K562 (cell line): Measurements from ENCODE around the gene LGR6.

Experiments
- ATF7 ChIP-seq: fragments of 450-650 bp; IDR thresholded peaks from 2 replicates; pipeline ENCODE4 v1.7.1; 2014; ENCODE audit warnings: mild to moderate bottlenecking, moderate library complexity
- BHLHE40 ChIP-seq: IDR thresholded peaks from 2 replicates; pipeline ENCODE4 v1.6.1; 2011; ENCODE audit warnings: low read length, improper control_type of control experiment
- EWSR1 ChIP-seq: fragments of 450-650 bp; IDR thresholded peaks from 2 replicates; pipeline ENCODE4 v1.6.1; 2018; ENCODE audit warnings: borderline replicate concordance, mild to moderate bottlenecking, low read depth, moderate library complexity; ENCODE audit not compliant: partially characterized antibody
- POLR2A ChIP-seq: fragments of 450-650 bp; conservative IDR thresholded peaks from 2 replicates; pipeline ENCODE4 v1.6.1; 2016
- SNAPC5 ChIP-seq: fragments of 250-450 bp; sonication (Bioruptor Pico); IDR thresholded peaks from 2 replicates; pipeline ENCODE4 v1.8.0; 2021; ENCODE audit warnings: moderate library complexity, mild to moderate bottlenecking, inconsistent platforms
- TF ChIP-seq, protein P1 (sequence below), 3 experiments: IDR thresholded peaks in 2 of 3; conservative IDR thresholded peaks in 1 of 3; 2 replicates each; pipeline ENCODE4 v1.5.1; 2011 to 2012; ENCODE audit warnings: low read length in 3 of 3, mild to moderate bottlenecking in 3 of 3, control low read depth in 2 of 3, improper control_type of control experiment in 1 of 3, inconsistent platforms in 1 of 3, low read depth in 1 of 3, mixed read lengths in 1 of 3, moderate library complexity in 1 of 3; ENCODE audit not compliant: insufficient read depth in 2 of 3

DNA sequence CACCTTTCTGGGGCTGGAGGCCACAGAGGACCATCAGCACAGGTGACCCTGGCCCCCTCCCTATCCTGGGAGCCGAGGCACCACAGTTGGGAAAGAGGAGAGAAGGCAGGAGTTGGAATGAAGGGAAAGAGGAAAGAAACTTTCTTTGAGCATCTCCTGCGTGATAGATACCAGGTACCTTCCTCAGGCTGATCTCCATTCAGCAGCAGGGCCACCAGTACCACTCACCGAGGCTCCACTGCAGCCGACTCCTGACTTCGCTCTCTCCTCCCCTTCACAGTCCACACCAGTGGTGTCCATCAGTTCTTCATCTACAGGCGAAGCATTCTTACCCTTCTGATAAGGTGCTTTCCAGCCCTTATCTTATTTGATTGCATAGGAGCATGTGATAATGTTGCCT lies 55.3 kb downstream of the LGR6 start:
- TF ChIP-seq POLR2A: no peak
- no peak for TF ChIP-seq EWSR1
- no peak for TF ChIP-seq BHLHE40
- TF ChIP-seq, protein P1, sequence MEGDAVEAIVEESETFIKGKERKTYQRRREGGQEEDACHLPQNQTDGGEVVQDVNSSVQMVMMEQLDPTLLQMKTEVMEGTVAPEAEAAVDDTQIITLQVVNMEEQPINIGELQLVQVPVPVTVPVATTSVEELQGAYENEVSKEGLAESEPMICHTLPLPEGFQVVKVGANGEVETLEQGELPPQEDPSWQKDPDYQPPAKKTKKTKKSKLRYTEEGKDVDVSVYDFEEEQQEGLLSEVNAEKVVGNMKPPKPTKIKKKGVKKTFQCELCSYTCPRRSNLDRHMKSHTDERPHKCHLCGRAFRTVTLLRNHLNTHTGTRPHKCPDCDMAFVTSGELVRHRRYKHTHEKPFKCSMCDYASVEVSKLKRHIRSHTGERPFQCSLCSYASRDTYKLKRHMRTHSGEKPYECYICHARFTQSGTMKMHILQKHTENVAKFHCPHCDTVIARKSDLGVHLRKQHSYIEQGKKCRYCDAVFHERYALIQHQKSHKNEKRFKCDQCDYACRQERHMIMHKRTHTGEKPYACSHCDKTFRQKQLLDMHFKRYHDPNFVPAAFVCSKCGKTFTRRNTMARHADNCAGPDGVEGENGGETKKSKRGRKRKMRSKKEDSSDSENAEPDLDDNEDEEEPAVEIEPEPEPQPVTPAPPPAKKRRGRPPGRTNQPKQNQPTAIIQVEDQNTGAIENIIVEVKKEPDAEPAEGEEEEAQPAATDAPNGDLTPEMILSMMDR (IDR thresholded peaks at IDR 0.05 in 2 of 3, conservative IDR thresholded peaks at IDR 0.05 in 1 of 3; ENCODE audit: insufficient read depth in 2 of 3, low read depth in 1 of 3, low read length in 3 of 3): no peak
- TF ChIP-seq SNAPC5 (CRISPR knock-in tag): no peak
- no peak for TF ChIP-seq ATF7
